ENCODE data around the gene CREB3L1.

CREB3L1 gene

GRCh38 chr11:46347637-46348311, 70.3 kb downstream of the CREB3L1 start:
- no peak for TF ChIP-seq CTCF (IDR thresholded peaks at IDR 0.05)
- no peak for TF ChIP-seq ZFX (IDR thresholded peaks at IDR 0.05; ENCODE audit: borderline replicate concordance)
- H3K27ac ChIP-seq, result peak overlapping the region; percentile 68

GRCh38 chr11:46348566-46349401, 71.3 kb downstream of the CREB3L1 start:
- TF ChIP-seq ZFX (IDR thresholded peaks at IDR 0.05; ENCODE audit: borderline replicate concordance) (no peak), CTCF (IDR thresholded peaks at IDR 0.05) (no peak)

GRCh38 chr11:46350695-46351094, 73.2 kb downstream of the CREB3L1 start:
- TF ChIP-seq ZFX (IDR thresholded peaks at IDR 0.05; ENCODE audit: borderline replicate concordance), result no peak
- TF ChIP-seq CTCF (IDR thresholded peaks at IDR 0.05), result no peak
- H3K27ac ChIP-seq, result peak overlapping the region; percentile 68

More at GRCh38 chr11:46348566-46349401, 71.3 kb downstream of the CREB3L1 start:
- H3K27ac ChIP-seq, result peak overlapping the region; percentile 68

- H3K27ac ChIP-seq, result peak overlapping the region; percentile 68
- TF ChIP-seq CTCF (IDR thresholded peaks at IDR 0.05), result no peak
- TF ChIP-seq ZFX (IDR thresholded peaks at IDR 0.05; ENCODE audit: borderline replicate concordance), result no peak
Measured at GRCh38 chr11:46351148-46351547, 73.7 kb downstream of the CREB3L1 start.

GRCh38 chr11:46351606-46352005, 74.1 kb downstream of the CREB3L1 start:
- H3K27ac ChIP-seq, result peak overlapping the region; percentile 68
- TF ChIP-seq ZFX (IDR thresholded peaks at IDR 0.05; ENCODE audit: borderline replicate concordance) (no peak), CTCF (IDR thresholded peaks at IDR 0.05) (no peak)

GRCh38 chr11:46352063-46352841, 74.8 kb downstream of the CREB3L1 start:
- H3K27ac ChIP-seq, result peak overlapping the region; percentile 68; the same call in 1 of the 2 replicates
- TF ChIP-seq ZFX (IDR thresholded peaks at IDR 0.05; ENCODE audit: borderline replicate concordance) (no peak), CTCF (IDR thresholded peaks at IDR 0.05) (peak; percentile 81)

Measured in 22Rv1 (cell line).